Stomach (tissue), 4 donors: ENCODE measurements around the gene LSMEM2.

ENCODE experiments used
- CTCF ChIP-seq, 7 experiments: fragments of 450-650 bp in 4 of 7; fragments of 200-600 bp in 3 of 7; sonication (generic) in 3 of 7; IDR thresholded peaks; one replicate each; pipeline ENCODE4 v1.5.1; 2016 to 2019; ENCODE audit warnings: antibody characterized with exemption in 7 of 7, control low read depth in 2 of 7, mild to moderate bottlenecking in 1 of 7
- EP300 ChIP-seq: sonication (generic); formaldehyde crosslinking; IDR thresholded peaks from one replicate; pipeline ENCODE4 v1.6.1; 2017; ENCODE audit warnings: antibody characterized with exemption
- POLR2AphosphoS5 ChIP-seq, 3 donors: sonication (generic); formaldehyde crosslinking; IDR thresholded peaks; one replicate each; pipeline ENCODE4 v1.6.1; 2016; ENCODE audit warnings: antibody characterized with exemption in 3 of 3

DNA sequence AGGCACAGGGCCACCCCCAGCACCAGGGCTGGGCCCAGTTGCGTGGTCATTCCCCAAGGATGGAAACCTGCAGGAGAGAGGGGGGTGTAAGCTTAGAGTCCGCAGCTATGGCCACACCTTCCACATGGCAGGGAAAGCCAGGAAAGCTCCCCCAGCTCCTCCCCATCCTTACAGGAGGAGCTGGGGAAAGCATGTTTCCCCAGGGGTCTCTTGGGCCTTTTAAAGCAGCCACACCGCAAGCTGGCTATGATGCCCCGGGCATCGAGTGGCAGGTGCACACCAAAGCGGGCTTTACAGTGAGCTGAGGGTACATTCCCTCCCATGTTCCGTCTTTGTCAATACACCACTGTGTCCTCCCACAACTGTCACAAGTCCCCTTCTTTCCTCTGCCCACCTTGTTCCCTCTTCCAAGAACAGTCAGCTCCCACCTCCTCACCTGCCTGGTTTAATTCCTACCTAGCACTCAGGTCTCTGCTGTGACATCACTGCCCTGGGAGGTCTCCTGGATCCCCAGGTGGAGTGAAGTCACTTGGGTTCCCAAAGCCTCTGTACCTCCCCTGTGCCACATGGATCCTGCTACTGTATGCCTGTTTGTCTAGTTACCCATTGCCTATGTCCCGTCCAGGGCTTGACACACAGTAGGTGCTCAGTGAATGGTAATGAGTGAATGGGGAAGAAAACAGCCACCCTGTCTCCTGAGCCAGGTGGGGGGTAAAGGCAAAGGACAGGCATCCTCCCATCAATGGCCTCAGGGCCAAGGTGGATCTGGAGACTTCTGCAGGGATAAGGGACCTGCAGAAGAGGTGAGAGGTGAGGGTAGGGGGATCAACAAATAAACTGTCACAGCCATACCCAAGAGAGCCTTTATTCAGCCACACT, 16.9 kb downstream of the LSMEM2 start:
- TF ChIP-seq POLR2AphosphoS5 (IDR thresholded peaks at IDR 0.05) (no peak), CTCF (IDR thresholded peaks at IDR 0.05) (no peak), EP300 (no peak)
